T-helper 22 cell (primary cell): ENCODE measurements around the gene DOP1A.

ENCODE experiments used
- DNase-seq: peaks from one replicate; pipeline ENCODE4 v3.0.0-alpha.2; 2020; ENCODE audit warnings: low read depth

Gene DOP1A

DNA sequence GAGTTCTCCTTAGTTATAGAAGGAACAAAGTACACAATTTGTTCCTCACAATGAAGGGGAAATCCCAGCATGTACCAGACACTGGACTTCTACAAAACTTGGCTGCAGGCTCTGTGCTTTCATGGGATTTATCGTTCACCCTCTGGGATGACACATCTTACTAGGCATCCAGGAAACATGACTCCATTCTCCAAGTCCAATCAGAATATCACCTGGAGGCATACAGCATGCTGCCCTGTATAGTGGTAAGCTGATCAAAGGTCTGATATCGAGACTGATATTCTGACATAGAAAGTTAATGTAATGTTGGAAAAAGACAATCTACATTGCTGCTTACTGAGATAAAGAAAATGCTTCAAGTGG, 132.4 kb downstream of the DOP1A start:
- DNase-seq = no peak

DNA sequence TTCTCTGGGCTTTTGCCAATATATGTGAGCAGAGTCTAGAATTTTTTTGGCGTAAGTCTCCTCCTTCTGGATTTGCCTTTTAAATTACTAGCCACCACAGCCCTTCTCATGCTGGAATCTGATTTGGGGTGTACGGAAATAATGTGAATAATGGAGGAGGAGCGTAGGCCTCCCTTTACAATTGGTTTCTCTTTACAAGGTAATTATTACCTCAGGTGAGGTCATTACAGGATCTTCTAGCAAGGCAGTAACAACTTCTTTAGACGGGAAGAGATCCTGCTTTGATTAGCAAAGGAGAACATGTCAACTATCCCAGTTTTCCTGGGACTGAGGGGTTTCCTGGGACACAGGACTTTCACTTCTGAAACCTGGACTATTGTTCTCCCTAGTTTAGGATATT, 134.6 kb downstream of the DOP1A start:
- DNase-seq = no peak

DNA sequence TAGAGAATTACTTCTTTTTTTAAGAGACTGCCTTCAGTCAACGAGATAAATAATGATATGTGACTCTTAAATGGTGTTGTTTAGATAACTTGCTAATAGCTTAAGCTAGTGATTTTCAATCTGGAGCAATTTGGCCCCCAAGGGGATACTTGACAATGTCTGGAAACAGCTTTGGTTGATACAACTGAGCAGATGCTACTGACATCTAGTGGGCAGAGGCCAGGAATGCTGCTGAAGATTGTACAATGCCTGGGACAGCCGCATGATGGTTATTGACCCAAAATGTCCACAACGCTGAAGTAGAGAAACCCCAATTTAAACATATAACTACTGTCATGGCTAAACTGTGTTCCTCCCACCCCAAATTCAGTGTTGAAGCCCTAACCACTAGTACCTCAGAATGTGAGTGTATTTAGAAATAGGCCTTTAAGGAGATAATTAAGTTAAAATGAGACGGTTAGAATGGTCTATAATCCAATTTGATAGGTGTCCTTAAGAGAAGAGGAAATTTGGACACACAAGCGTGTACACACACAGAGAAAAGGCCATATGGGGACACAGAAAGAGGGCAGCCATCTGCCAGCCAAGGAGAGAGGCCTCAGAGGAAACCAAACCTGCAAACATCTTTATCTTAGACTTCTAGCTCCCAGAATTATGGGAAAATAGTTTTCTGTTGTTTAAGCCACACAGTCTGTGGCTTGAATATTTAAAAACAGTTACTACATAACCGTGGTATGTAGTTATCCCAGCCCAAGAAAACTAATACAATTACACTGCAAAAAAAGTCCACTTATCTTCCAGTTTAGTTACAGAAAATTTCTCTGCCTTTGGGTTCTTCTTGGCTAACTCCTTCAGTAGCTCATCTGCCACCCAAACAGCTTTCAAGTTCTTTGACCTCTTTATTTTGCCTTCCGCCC, 147.9 kb downstream of the DOP1A start:
- peak; percentile 7 for DNase-seq

DNA sequence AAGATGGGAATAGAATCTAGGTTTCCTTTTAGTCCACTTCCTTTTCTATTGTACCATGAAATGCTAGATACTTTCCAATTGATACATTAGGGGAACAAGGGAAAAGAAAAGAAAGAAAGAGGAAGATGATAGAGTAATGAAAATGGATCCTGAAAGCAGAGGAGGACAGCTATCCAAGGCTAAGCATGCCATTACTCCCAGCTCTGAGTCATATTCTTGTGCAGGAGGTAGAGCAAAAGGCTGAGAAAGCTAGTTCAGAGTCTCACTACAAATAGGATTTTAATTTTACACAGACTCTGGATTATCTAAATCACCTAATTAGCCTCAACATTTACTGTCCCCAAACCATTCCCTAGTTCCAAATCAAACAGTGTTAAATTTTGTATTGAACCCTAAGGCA, 149.3 kb downstream of the DOP1A start:
- DNase-seq = no peak
